Stomach (tissue), 9 donors: ENCODE measurements around the gene MYBBP1A. TPM values are rescaled to one million over a fixed set of nuclear protein-coding genes. Genes with fewer than 3 reads are reported as not detected.

ENCODE experiments used
- DNase-seq, 2 donors: peaks; one replicate each; pipeline versions ENCODE4 v3.0.0 to v3.0.0-alpha.2; 2013 to 2019
- H3K27ac ChIP-seq, 5 donors: fragments of 200-600 bp in 4 of 5; sonication (generic) in 4 of 5; one replicate each; pipeline ENCODE4 v1.5.1; 2013 to 2019; ENCODE audit warnings: mild to moderate bottlenecking in 1 of 5, moderate library complexity in 1 of 5
- H3K27me3 ChIP-seq, 3 donors: fragments of 200-600 bp; sonication (generic); one replicate each; pipeline ENCODE4 v1.5.1; 2017 to 2019; ENCODE audit warnings: mixed run types in 1 of 3
- H3K36me3 ChIP-seq, 4 donors: fragments of 200-600 bp; sonication (generic); 1 replicate in 3 of 4; 2 replicates in 1 of 4; pipeline ENCODE4 v1.5.1; 2016 to 2019
- H3K4me1 ChIP-seq, 4 donors: fragments of 200-600 bp; sonication (generic); one replicate each; pipeline ENCODE4 v1.5.1; 2016 to 2019
- H3K4me3 ChIP-seq, 4 donors: fragments of 200-600 bp; sonication (generic) in 3 of 4; one replicate each; pipeline ENCODE4 v1.5.1; 2016 to 2019; ENCODE audit warnings: mild to moderate bottlenecking in 1 of 4
- H3K9me3 ChIP-seq, 4 donors: fragments of 200-600 bp; sonication (generic); one replicate each; pipeline ENCODE4 v1.5.1; 2016 to 2019
- CTCF ChIP-seq, 7 experiments: fragments of 450-650 bp in 4 of 7; fragments of 200-600 bp in 3 of 7; sonication (generic) in 3 of 7; IDR thresholded peaks; one replicate each; pipeline ENCODE4 v1.5.1; 2016 to 2019; ENCODE audit warnings: antibody characterized with exemption in 7 of 7, control low read depth in 2 of 7, mild to moderate bottlenecking in 1 of 7
- EP300 ChIP-seq: sonication (generic); formaldehyde crosslinking; IDR thresholded peaks from one replicate; pipeline ENCODE4 v1.6.1; 2017; ENCODE audit warnings: antibody characterized with exemption
- POLR2A ChIP-seq, 4 donors: fragments of 450-650 bp; IDR thresholded peaks; one replicate each; pipeline ENCODE4 v1.6.1; 2016; ENCODE audit warnings: antibody characterized with exemption in 4 of 4, control low read depth in 2 of 4, mild to moderate bottlenecking in 1 of 4, moderate library complexity in 1 of 4
- POLR2AphosphoS5 ChIP-seq, 3 donors: sonication (generic); formaldehyde crosslinking; IDR thresholded peaks; one replicate each; pipeline ENCODE4 v1.6.1; 2016; ENCODE audit warnings: antibody characterized with exemption in 3 of 3
- WGBS, 5 donors: extraction: QIAGEN DNeasy Blood & Tissue Kit in 3 of 5; methylation state at CpG; one replicate each; pipeline versions ENCODE4 v1.1.5 to v1.1.7; 2013 to 2018; 5-methylcytosine and 5-hydroxymethylcytosine counted together
- intact Hi-C: fragments of 100-400 bp; cut with DNase I; formaldehyde crosslinking; loops from one replicate; pipeline ENCODE4 v1.15.1; 2023; ENCODE audit warnings: low total_unique reads
- polyA plus RNA-seq, 3 donors: library from polyadenylated mRNA; stranded (reverse); fragments of 200-250 nt; gene quantifications; one replicate each; pipeline ENCODE4 v1.2.3, GENCODE V29; 2013
- total RNA-seq, 5 donors: library from RNA; depleted of rRNA; stranded (reverse); fragments of >200 nt; gene quantifications; one replicate each; pipeline versions ENCODE4 v1.1.0 to v1.2.3, GENCODE V29; 2014 to 2016
- donor health status: healthy with polysubstance abuse.
- donor health status: Bipolar disorder and iron deficiency.
- donor health status: healthy.

The MYBBP1A gene
- total and polyA plus RNA-seq, 8 donors, result 14.1 to 237 (median 44.5) TPM

GRCh38 chr17:4548721-4549531, 6.3 kb downstream of the MYBBP1A start:
- no peaks in the 10 kb centered on the region for H3K9me3 ChIP-seq
- intact Hi-C loops, result loop anchor here (10.0 kb wide), 1 partner anchor 124 kb away; no protein-coding TSS in a partner anchor
- peaks cover 77 to 100% (median 100%) of the 10 kb centered on the region in 4 donors for H3K36me3 ChIP-seq
- TF ChIP-seq POLR2AphosphoS5 (IDR thresholded peaks at IDR 0.05) (no peak), CTCF (IDR thresholded peaks at IDR 0.05) (no peak), POLR2A (IDR thresholded peaks at IDR 0.05) (no peak), EP300 (no peak)
- H3K4me1 ChIP-seq, result peaks cover 1 to 6% (median 5%) of the 10 kb centered on the region in 4 donors
- no peak for DNase-seq
- H3K27ac ChIP-seq, result no peak overlapping the region
- 83 to 91% (median 86%) methylated on average over 17 to 24 of the region's 24 CpGs for WGBS, 5 donors
- H3K27me3 ChIP-seq, result no peaks in the 10 kb centered on the region
- H3K4me3 ChIP-seq, result no peak overlapping the region

- Histone ChIP-seq H3K4me3 (no peak overlapping the region), H3K9me3 (no peaks in the 10 kb centered on the region), H3K27me3 (no peaks in the 10 kb centered on the region), H3K4me1 (peaks cover 0 to 4% (median 0%) of the 10 kb centered on the region in 4 donors), H3K36me3 (peaks cover 78 to 100% (median 100%) of the 10 kb centered on the region in 4 donors), H3K27ac (no peak overlapping the region)
- intact Hi-C loops, result loop anchor here (10.0 kb wide), 1 partner anchor 123 kb away; no protein-coding TSS in a partner anchor
- DNase-seq, result no peak
- no peak for TF ChIP-seq POLR2A (IDR thresholded peaks at IDR 0.05)
- TF ChIP-seq EP300, result no peak
- TF ChIP-seq CTCF (IDR thresholded peaks at IDR 0.05), result no peak
- TF ChIP-seq POLR2AphosphoS5 (IDR thresholded peaks at IDR 0.05), result no peak
- WGBS, 5 donors, result 91 to 96% (median 95%) methylated on average over 12 to 18 of the region's 18 CpGs
These were observed 7.1 kb downstream of the MYBBP1A start for GRCh38 chr17:4548061-4548461.

- Histone ChIP-seq H3K27me3 (no peaks in the 10 kb centered on the region), H3K36me3 (peaks cover 78 to 100% (median 100%) of the 10 kb centered on the region in 4 donors), H3K4me3 (no peak overlapping the region), H3K27ac (no peak overlapping the region), H3K4me1 (peaks cover 0 to 6% (median 0%) of the 10 kb centered on the region in 4 donors), H3K9me3 (no peaks in the 10 kb centered on the region)
- intact Hi-C loops, result loop anchor here (10.0 kb wide), 1 partner anchor 123 kb away; no protein-coding TSS in a partner anchor
- TF ChIP-seq POLR2AphosphoS5 (IDR thresholded peaks at IDR 0.05) (no peak), CTCF (IDR thresholded peaks at IDR 0.05) (no peak), EP300 (no peak), POLR2A (IDR thresholded peaks at IDR 0.05) (no peak)
- DNase-seq, result no peak
- WGBS, 5 donors, result 84 to 92% (median 89%) methylated on average over 17 of the region's 17 CpGs
These were observed 7.9 kb downstream of the MYBBP1A start for GRCh38 chr17:4547118-4547906.
